GM12878 (cell line): ENCODE data around the gene TGFBRAP1. TPM values are rescaled to one million over a fixed set of nuclear protein-coding genes. Genes with fewer than 3 reads are reported as not detected.

ENCODE experiments used
- ATF3 ChIP-seq: IDR thresholded peaks from 2 replicates; pipeline ENCODE4 v1.6.1; 2011; ENCODE audit warnings: low read depth, mild to moderate bottlenecking, low read length, moderate library complexity, borderline replicate concordance; ENCODE audit errors: extremely low read depth
- BACH1 ChIP-seq: fragments of 450-650 bp; IDR thresholded peaks from 2 replicates; pipeline ENCODE4 v1.6.1; 2017; ENCODE audit warnings: mild to moderate bottlenecking, borderline replicate concordance
- CEBPB ChIP-seq, 2 experiments: fragments of 150-350 bp in 1 of 2; IDR thresholded peaks; 2 replicates each; pipeline ENCODE4 v1.6.1; 2012 to 2014; ENCODE audit warnings: low read depth in 2 of 2, low read length in 2 of 2, borderline replicate concordance in 1 of 2, inconsistent platforms in 1 of 2
- CHD2 ChIP-seq: IDR thresholded peaks from 2 replicates; pipeline ENCODE4 v1.6.1; 2011; ENCODE audit warnings: low read depth, low read length, improper control_type of control experiment, borderline replicate concordance
- E4F1 ChIP-seq: fragments of 450-650 bp; IDR thresholded peaks from 2 replicates; pipeline ENCODE4 v1.6.1; 2018; ENCODE audit warnings: borderline replicate concordance, mild to moderate bottlenecking; ENCODE audit not compliant: partially characterized antibody
- ESRRA ChIP-seq: IDR thresholded peaks from 2 replicates; pipeline ENCODE4 v1.6.1; 2012; ENCODE audit warnings: mild to moderate bottlenecking, low read length, improper control_type of control experiment
- FOS ChIP-seq: IDR thresholded peaks from 3 replicates; pipeline ENCODE4 v1.6.1; 2011; ENCODE audit warnings: borderline replicate concordance; ENCODE audit not compliant: insufficient read length; ENCODE audit errors: extremely low read depth
- HCFC1 ChIP-seq: fragments of 150-350 bp; IDR thresholded peaks from 2 replicates; pipeline ENCODE4 v1.6.1; 2014; ENCODE audit warnings: low read length
- KAT2A ChIP-seq: conservative IDR thresholded peaks from 2 replicates; pipeline ENCODE4 v1.6.1; 2011; ENCODE audit warnings: low read depth, low read length; ENCODE audit not compliant: control insufficient read depth
- MEF2A ChIP-seq: IDR thresholded peaks from 2 replicates; pipeline ENCODE4 v1.6.1; 2011; ENCODE audit warnings: low read depth, mild to moderate bottlenecking, low read length, moderate library complexity; ENCODE audit not compliant: insufficient read depth
- MXI1 ChIP-seq: fragments of 150-350 bp; IDR thresholded peaks from 2 replicates; pipeline ENCODE4 v1.6.1; 2011; ENCODE audit warnings: low read depth, mild to moderate bottlenecking, inconsistent platforms, low read length, improper control_type of control experiment
- NFXL1 ChIP-seq: fragments of 450-650 bp; IDR thresholded peaks from 2 replicates; pipeline ENCODE4 v1.6.1; 2017; ENCODE audit warnings: antibody characterized with exemption, mild to moderate bottlenecking, borderline replicate concordance
- NRF1 ChIP-seq: conservative IDR thresholded peaks from 2 replicates; pipeline ENCODE4 v1.6.1; 2011; ENCODE audit warnings: mild to moderate bottlenecking, low read depth, low read length, improper control_type of control experiment
- PBX3 ChIP-seq: IDR thresholded peaks from 2 replicates; pipeline ENCODE4 v1.6.1; 2011; ENCODE audit warnings: mild to moderate bottlenecking, low read depth, low read length, moderate library complexity; ENCODE audit not compliant: insufficient replicate concordance
- RB1 ChIP-seq: fragments of 450-650 bp; formaldehyde crosslinking; IDR thresholded peaks from 2 replicates; pipeline ENCODE4 v1.6.1; 2017; ENCODE audit warnings: mild to moderate bottlenecking, borderline replicate concordance
- SMAD5 ChIP-seq: IDR thresholded peaks from 2 replicates; pipeline ENCODE4 v1.6.1; 2016; ENCODE audit warnings: antibody characterized with exemption, low read depth
- SMARCA5 ChIP-seq: fragments of 450-650 bp; IDR thresholded peaks from 2 replicates; pipeline ENCODE4 v1.6.1; 2017; ENCODE audit warnings: mild to moderate bottlenecking
- SUPT20H ChIP-seq: IDR thresholded peaks from 2 replicates; pipeline ENCODE4 v1.6.1; 2011; ENCODE audit warnings: low read depth, mild to moderate bottlenecking, low read length, moderate library complexity, borderline replicate concordance; ENCODE audit not compliant: control insufficient read depth
- TAF1 ChIP-seq: IDR thresholded peaks from 2 replicates; pipeline ENCODE4 v1.6.1; 2011; ENCODE audit warnings: mild to moderate bottlenecking, low read depth, low read length, borderline replicate concordance
- TARDBP ChIP-seq: IDR thresholded peaks from 2 replicates; pipeline ENCODE4 v1.6.1; 2016; ENCODE audit warnings: borderline replicate concordance
- WRNIP1 ChIP-seq: IDR thresholded peaks from 2 replicates; pipeline ENCODE4 v1.6.1; 2011; ENCODE audit warnings: low read depth, low read length, improper control_type of control experiment, borderline replicate concordance
- ZBTB33 ChIP-seq: fragments of 450-650 bp; IDR thresholded peaks from 2 replicates; pipeline ENCODE4 v1.6.1; 2017; ENCODE audit warnings: mild to moderate bottlenecking
- ZNF274 ChIP-seq: IDR thresholded peaks from one replicate; pipeline ENCODE4 v1.8.0; 2011; ENCODE audit not compliant: insufficient read length, insufficient read depth
- ZNF622 ChIP-seq: fragments of 450-650 bp; IDR thresholded peaks from 2 replicates; pipeline ENCODE4 v1.6.1; 2017; ENCODE audit warnings: mild to moderate bottlenecking, inconsistent platforms
- polyA plus RNA-seq, 11 experiments: library from polyadenylated mRNA; depleted of rRNA in 4 of 11; unstranded in 6 of 11; stranded (reverse) in 5 of 11; fragments of >200 nt; fragmentation: Nextera tagmentation in 4 of 11; fragmentation: Illumina TruSeq in 1 of 11; extraction: Ambion mirVana in 4 of 11; extraction: Trizol in 1 of 11; gene quantifications; 1 replicate in 1 of 11; 2 replicates in 10 of 11; pipeline versions ENCODE4 v1.2.1 to v1.2.3, GENCODE V29; 2011 to 2016; ENCODE audit warnings: inconsistent platforms in 2 of 11, missing spikeins in 2 of 11, low read depth in 1 of 11
- total RNA-seq, 4 experiments: library from RNA; depleted of rRNA in 3 of 4; stranded (reverse); fragments of >200 nt in 3 of 4; fragmentation: Illumina TruSeq in 1 of 4; extraction: Trizol in 1 of 4; gene quantifications; 2 replicates each; pipeline versions ENCODE4 v1.2.1 to v1.2.3, GENCODE V29; 2013 to 2021

The TGFBRAP1 gene
- total and polyA plus RNA-seq, 10 of the 15 experiments (the other 5 are each of a cell fraction or from before 2014, with no cell fraction given), result 7.9 to 37.4 (median 23.7) TPM

- TF ChIP-seq ZBTB33 (no peak), E4F1 (no peak), SUPT20H (no peak), ESRRA (no peak), MXI1 (no peak; the same call in 1 of the 2 replicates), FOS (no peak), TARDBP (no peak; the same call in 1 of the 2 replicates), ATF3 (peak; percentile 63), BACH1 (peak; percentile 87), ZNF622 (no peak), TAF1 (peak; percentile 35; the same call in 1 of the 2 replicates), HCFC1 (no peak), KAT2A (no peak), CEBPB (IDR thresholded peaks at IDR 0.05; ENCODE audit: borderline replicate concordance in 1 of 2, low read depth in 2 of 2, low read length in 2 of 2) (no peak), MEF2A (no peak), SMAD5 (no peak), SMARCA5 (peak; percentile 87), ZNF274 (no peak), PBX3 (no peak), CHD2 (no peak), NRF1 (no peak), WRNIP1 (no peak), RB1 (peak; percentile 95; the same call in 1 of the 2 replicates), NFXL1 (no peak)
Measured at GRCh38 chr2:105329561-105330495, at the start of gene TGFBRAP1 (continued).
